ENCODE data around the gene NT5DC3.
A peak's percentile ranks its signal among the peaks of the same experiment; 100 is the strongest.
"Not testable (repeated sequence)": the region's sequence is repeated elsewhere in the genome, so short reads cannot be mapped to it uniquely, and the experiment has no call there.

NT5DC3 gene

DNA sequence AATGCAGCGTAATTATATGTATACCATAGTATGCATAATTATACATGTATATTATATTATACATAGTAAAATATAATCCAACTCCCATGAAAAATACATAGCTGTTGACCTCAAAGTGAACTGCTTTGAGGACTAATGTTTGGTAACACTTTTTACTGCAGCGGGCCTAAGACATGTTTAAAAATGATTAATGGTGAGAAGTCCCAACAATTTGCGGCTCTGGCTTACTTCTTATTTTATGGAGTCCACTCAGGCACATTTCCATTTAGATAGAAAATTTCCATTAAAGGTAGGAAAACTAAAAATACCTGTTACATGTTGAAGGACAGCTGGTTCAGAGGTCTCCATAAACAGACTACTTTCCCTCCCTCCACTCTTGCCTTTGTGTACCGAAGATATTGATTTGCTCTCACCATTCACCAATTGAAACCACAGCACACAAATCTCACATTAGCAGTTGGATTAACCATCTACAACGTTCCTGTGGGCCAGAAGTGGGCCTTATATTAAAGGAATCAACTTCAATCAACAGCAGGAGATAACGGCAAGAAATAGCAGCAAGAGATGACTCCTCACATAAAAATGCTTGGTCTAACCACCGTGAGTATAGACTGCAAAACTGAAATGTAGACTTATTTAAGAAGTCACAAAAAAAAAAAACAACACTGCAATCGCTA lies 14.1 kb upstream of the NT5DC3 start:
- DNase-seq: no peak

DNA sequence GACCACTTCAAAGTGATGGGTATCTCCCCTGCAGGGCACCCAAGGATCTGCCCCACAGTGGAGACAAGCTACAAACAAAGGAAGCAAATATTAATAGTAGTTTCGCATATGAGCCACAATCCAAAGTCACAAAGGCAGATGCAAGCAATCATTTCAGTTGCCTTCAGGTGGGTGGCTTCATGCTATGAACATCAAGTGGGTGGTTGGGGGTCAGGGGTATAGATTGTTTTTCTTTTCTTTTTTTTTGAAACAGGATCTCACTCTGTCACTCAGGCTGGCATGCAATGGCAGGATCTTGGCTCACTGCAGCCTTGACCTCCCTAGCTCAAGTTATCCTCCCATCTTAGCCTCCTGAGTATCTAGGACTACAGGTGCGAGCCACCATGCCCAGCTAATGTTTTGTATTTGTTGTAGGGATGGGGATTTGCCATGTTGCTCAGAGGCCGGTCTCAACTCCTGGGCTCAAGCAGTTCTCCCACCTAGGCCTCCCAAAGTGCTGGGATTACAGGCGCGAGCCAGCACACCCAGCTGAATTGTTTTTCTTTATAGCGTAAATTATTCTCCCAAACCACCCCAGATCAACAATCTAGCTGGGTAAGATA lies 13.4 kb upstream of the NT5DC3 start:
- no peak for DNase-seq

- no peak for DNase-seq
Measured at GRCh38 chr12:103852498-103852997, 11.5 kb upstream of the NT5DC3 start.

DNA sequence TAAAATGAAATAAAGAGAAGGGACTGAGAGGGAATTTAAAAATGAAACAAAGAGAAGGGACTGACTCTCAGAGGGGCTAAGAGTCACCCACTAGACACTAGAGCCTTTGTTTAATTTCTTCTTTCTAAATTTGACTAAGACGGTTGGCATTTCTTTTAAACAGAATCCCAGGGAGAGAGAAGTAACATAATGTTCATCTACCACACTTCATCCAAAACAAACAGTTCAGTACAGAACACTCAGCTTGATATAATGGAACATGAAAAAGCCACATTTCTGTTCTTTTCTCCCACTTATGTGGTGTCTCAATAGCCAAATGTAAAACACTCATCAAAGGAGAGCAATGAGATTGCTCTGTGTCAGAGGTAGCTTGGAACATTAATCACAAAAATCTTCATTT lies 10.1 kb upstream of the NT5DC3 start:
- DNase-seq: no peak

- no peak for DNase-seq
Measured at GRCh38 chr12:103850429-103850828, 9.4 kb upstream of the NT5DC3 start.

DNA sequence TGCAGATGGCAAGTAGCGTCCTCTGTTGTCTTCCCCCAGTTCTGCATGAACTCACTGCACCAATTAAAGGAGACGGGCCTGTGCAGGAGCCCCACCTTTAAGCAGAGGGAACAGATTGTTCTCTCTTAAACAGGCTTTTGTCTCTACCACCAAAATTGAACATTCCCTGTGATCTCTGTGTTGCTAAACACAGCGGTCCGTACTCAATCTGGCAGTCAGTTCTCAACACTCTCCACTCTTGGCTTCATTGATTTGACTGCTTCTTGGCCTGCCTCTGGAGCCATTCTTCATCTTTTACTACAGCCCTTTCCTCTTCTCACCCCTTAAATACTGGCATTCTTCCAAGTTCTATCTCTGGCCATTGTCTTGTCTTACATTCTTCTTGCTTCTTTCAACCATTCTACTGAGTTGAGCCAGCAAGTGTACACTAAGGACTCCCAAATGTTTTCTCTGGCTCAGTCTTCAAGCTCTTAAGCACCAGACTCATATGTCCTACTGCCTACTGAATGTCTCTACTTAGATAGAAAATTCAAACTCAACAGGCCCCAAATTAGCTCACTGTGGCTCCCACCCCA lies 8.0 kb upstream of the NT5DC3 start:
- no peak for DNase-seq

DNA sequence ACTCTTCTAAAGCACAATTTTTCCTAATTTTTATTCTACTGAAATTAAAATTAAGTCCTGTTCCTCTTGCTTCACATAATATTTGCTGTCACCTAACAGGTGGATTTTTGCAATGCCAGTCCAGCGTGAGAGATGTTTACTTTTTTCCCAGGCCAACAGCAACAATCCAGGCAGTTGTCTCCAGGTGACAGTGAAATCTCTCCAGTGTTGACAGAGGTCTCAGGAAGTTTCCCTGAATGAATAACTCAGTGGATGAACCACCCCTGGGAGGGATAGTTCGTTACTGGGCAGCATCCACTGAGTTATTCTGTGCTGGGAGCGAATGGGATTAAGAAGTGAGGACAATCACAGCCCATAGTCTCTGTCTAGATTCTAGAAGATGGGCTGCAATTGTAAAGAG lies 7.1 kb upstream of the NT5DC3 start:
- DNase-seq: no peak

DNA sequence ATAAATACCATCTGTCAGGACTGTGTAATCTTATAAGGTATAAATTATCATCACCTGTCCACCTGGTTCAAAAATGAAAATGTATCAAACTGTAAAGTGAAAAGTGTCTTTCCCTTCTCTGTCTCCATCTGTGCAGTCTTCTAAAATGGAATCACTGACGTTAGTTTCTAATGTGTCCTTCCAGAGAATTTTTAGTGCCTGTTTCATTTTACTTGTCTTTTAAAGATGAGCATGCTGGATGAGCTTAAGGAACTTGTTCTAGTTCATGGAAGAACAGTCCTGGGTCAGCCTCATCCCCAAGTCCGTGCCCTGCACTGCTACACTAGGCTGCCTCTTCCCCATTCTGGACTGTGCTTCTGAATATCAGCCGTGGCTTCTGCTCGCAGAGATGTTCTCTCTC lies 5.4 kb upstream of the NT5DC3 start:
- no peak for DNase-seq

DNA sequence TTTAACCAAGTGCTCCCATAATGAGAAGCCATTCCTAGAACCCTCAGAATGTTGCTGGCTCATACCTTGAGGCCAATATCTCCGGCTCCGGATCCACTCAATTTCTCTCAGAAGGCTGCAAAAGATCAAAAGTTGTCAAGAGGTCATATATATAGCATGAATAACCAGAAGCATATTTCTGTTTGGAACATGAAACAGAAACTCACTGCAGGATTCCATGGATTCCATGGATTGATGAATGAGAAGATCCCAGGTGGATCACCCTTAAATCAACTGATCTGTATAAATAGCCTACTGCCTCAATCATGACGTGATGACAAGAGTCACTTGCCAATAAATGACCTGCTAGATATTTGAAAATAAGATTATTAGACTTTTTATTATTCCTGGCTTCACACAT lies 3.3 kb upstream of the NT5DC3 start:
- DNase-seq: no peak

- peak; percentile 73 for DNase-seq
Measured at GRCh38 chr12:103841690-103842584, 903 bp upstream of the NT5DC3 start.

DNA sequence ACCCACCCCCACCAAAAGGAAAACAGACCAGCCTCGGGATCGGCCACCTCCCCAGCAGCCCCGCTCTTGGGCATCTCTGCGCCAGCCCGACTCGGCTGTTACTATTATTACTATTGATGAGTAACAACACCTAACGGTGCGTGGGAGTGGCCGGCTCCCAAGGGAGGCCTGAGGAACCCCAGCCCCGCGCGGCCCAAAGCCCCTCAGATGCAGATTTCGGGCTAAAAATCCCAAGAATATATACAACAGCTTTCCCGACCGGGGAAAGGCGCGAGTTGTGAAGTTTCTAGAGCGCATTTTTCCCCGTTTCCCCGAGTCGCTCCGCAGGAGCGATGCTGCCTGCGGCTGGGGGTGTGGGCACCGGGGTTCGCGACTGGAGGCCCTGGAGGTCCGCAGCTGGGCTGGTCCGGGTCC lies 565 bp downstream of the NT5DC3 start:
- DNase-seq: peak; percentile 74

DNA sequence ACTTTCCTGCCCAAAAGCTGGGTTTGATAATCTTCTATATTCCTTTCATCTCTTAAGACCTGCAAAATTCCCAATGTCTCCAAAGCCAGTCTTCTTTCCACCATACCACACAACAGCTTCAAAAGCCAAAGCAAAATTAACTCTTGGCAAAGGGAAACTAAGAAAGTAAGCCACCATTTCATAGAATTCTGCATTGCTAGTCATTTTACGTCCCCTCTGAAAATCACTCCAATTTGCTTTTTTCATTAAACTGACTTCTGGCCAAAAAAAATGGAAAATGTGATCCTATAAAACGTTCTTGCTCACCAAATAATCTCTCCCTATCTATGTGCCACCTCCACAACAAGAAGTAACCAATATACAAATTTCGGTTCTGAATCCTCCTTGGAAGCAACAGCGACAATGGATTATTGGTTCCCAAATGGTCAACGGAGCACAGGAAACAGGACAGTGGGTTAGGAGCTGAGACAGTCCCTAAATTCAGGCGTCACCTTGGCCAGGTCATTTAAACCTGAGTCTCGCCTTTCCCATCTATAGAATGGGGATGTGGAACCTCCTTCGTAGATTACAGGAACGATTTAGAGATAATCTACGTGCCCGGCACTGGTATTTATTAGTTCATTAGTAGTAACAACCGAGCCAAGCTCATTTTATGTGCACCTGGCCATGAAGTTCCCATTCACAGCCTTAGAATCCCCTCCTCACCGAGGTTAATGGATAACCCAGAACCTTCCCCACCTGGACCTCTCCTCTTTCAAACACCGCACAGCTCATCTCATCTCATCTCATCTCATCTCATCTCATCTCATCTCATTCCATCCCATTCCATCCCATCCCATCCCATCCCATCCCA lies 1.2 kb downstream of the NT5DC3 start:
- no peak for DNase-seq

GRCh38 chr12:103839103-103839502 lies 1.9 kb downstream of the NT5DC3 start:
- DNase-seq: no peak

DNA sequence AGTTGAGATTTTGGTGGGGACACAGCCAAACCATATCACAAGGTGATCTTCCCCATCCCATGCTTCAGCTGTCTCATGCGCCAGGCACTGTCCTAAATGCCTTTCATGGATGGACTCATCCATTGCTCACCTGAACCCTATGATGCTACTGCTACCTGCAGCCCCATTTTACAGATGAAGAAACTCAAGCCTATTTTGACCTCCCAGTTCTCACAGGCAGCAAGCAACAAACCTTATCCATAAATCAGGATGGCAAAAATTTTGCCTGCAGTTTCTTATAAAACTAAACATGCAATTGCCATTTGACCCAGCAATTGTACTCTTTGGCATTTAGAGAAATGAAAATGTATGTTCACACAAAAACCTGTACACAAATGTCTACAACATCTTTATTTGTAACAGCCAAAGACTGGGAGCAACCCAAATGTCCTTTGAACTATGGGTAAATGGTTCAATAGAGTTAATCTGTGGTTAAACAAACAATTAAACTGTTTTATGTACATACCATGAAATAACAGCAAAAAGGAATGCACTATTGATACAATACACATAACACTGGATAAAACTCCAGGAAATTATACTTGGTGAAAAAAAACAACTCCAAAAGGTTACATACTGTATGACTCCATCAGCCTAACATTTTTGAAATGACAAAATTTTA lies 2.6 kb downstream of the NT5DC3 start:
- no peak for DNase-seq

GRCh38 chr12:103836345-103836744 lies 4.7 kb downstream of the NT5DC3 start:
- no peak for DNase-seq

DNA sequence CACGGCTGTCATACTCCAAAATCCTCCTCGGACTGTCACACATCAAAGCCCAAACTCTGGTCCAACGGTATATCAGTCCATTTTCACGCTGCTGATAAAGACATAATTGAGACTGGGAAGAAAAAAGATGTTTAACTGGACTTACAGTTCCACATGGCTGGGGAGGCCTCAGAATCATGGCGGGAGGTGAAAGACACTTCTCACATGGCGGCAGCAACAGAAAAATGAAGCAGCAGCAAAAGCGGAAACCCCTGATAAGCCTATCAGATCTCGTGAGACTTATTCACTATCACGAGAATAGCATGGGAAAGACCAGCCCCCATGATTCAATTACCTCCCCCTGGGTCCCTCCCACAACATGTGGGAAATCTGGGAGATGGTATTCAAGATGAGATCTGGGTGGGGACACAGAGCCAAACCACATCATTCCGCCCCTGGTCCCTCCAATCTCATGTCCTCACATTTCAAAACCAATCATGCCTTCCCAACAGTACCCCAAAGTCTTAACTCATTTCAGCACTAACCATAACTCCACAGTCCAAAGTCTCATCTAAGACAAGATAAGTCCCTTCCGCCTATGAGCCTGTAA lies 5.2 kb downstream of the NT5DC3 start:
- not testable (repeated sequence) for DNase-seq

DNA sequence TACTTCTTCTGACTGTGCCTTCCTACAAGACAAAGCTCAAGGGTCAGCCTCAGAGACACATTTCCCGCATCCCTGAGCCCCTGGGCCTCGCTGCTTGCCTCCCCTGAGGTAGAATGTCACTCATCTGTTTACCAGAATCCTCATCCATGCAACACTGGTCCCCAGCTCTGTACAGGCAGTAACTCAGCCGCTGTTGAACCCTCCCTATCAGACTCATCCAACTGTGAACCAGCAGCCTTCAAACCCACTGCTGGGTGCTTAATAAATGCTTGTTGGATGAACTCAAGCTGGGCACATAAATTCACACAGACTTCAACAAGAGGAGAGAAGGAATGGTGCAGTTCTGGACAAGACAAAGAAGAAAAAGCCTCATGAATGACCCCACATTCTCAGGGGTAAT lies 6.1 kb downstream of the NT5DC3 start:
- no peak for DNase-seq

- DNase-seq: no peak
Measured at GRCh38 chr12:103833891-103834290, 7.1 kb downstream of the NT5DC3 start.

GRCh38 chr12:103833095-103833775 lies 7.8 kb downstream of the NT5DC3 start:
- DNase-seq: no peak

DNA sequence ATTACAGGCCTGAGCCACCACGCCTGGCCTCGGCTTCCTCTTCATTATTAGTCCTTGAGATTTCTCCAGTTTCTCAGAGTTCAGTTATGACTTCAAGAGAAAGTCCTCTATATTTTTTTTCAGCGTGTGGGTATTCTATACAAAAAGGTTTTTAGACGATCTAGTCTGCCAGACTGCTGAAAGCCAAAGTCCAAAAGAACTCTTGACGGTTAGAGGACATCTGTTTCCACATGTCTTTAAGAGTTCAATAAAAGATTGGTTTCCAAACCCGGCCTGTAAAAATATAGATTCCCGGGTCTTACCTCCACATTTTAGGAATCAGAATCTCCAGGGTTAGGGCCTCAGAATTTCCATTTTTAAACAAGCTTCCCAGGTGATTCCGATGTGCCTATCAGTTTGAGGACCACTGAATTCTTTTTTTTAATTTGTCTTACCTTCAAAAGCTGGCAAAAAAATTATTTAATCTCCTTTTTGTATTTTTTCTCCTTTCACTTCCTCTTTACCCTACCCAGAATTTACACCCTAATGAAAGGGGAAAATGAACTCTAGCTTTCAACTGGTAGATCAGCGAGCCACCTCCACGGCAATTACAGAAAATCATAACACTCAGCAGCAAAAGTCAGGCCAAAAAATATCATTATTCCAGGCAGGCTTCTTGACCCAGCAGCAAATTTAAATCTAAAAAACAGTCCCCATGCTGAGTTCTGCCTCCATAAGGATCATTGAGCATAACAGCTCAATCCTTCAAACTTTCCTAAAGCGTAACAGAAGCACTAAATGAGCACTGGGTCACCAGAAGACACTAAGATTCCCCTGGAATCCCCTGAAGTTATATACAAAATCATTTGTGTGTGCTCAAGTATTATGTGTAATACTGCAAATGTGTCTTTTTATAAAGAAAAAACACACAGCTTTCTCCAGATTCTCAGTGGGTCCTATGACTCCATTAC lies 8.7 kb downstream of the NT5DC3 start:
- DNase-seq: no peak

Data from activated effector memory CD4-positive, alpha-beta T cell treated with anti-CD3 and anti-CD28 coated beads, Interleukin-2, amount 50 U/mL, for 16 hours (primary cell).